ENCODE data around the gene PRCC. TPM values are rescaled to one million over a fixed set of nuclear protein-coding genes. Genes with fewer than 3 reads are reported as not detected.
A peak's percentile ranks its signal among the peaks of the same experiment; 100 is the strongest.

The PRCC gene
- total and polyA plus RNA-seq, 2 of the 4 experiments (the other 2 are of a cell fraction): 10.6 to 59.6 TPM

GRCh38 chr1:156766298-156767100 lies 836 bp upstream of the PRCC start (continued):
- no peak for TF ChIP-seq MXI1 (IDR thresholded peaks at IDR 0.05; ENCODE audit: borderline replicate concordance, low read depth, low read length)
- TF ChIP-seq MAZ (IDR thresholded peaks at IDR 0.05; ENCODE audit: borderline replicate concordance, low read depth, low read length): no peak

- peak overlapping the region; percentile 78 for H3K27ac ChIP-seq (ENCODE audit: insufficient read depth, low read length)
- H3K79me1 ChIP-seq (ENCODE audit: low read depth in 1 of 2, low read length in 2 of 2): peaks cover 10 to 57% of the 10 kb centered on the region in 2 experiments; a peak in 3 of 4 replicates
- H3K23ac ChIP-seq (ENCODE audit: low read depth, low read length): peak overlapping the region; percentile 94
- no peaks in the 10 kb centered on the region for H3K9me3 ChIP-seq (ENCODE audit: control insufficient read depth, insufficient read depth, low read length)
- POLR2A ChIA-PET (ENCODE audit: unreplicated experiment): interaction anchor here (2.1 kb wide), 1 partner anchor 27 kb away, joined by 18 read pairs; the partner anchor contains the start of gene MRPL24
- H3K56ac ChIP-seq (ENCODE audit: extremely low read depth, insufficient read depth, low read length): peak overlapping the region; percentile 62
- DNase-seq: no peak
- in situ Hi-C loops (cut with MboI; ENCODE audit: low sequenced_read_pairs) (no loop called here), dilution Hi-C loops (cut with HindIII; ENCODE audit: low sequenced_read_pairs, unreplicated experiment) (no loop called here), intact Hi-C loops (cut with micrococcal nuclease) (loop anchor here (1.0 to 2.0 kb wide), 3 partner anchors 15 to 41 kb away; partner anchors contain the start of gene MRPL24)
- H2BK20ac ChIP-seq (ENCODE audit: low read depth, low read length): no peak overlapping the region
- CTCF ChIA-PET: interaction anchor here (0.7 to 1.9 kb wide), 2 partner anchors 42 kb away, joined by 3 to 8 read pairs; no protein-coding TSS in a partner anchor
- H2AK9ac ChIP-seq (replicated peaks; ENCODE audit: low read depth, low read length, poor library complexity): peak overlapping the region; percentile 97
- peak overlapping the region; percentile 91 for H2AFZ ChIP-seq (replicated peaks; ENCODE audit: low read length, poor library complexity)
- no CpG with 5 or more reads among the region's 31 CpGs for WGBS, 2 experiments (ENCODE audit: extremely low coverage in 2 of 2, insufficient read length in 1 of 2)
- H4K5ac ChIP-seq (ENCODE audit: low read depth, low read length): peak overlapping the region; percentile 24
- no peak overlapping the region; the same call in 1 of the 2 replicates for H3K18ac ChIP-seq (ENCODE audit: low read depth, low read length)
- TF ChIP-seq CTCF (conservative IDR thresholded peaks at IDR 0.05; ENCODE audit: low read depth, low read length): no peak
- TF ChIP-seq USF2 (IDR thresholded peaks at IDR 0.05; ENCODE audit: low read depth, low read length): 0 out of 2 replicates have a peak, but pooled peaks have one; percentile 16
- peak; percentile 21; the same call in 1 of the 2 replicates for TF ChIP-seq POLR2A (IDR thresholded peaks at IDR 0.05; ENCODE audit: low read depth, low read length)
- TF ChIP-seq MXI1 (IDR thresholded peaks at IDR 0.05; ENCODE audit: borderline replicate concordance, low read depth, low read length): peak; percentile 72; the same call in 1 of the 2 replicates
- H3K4ac ChIP-seq (ENCODE audit: low read depth, low read length): peak overlapping the region; percentile 76
- H3K14ac ChIP-seq (replicated peaks; ENCODE audit: low read depth, low read length): peak overlapping the region; percentile 81
- peak overlapping the region; percentile 70 for H4K91ac ChIP-seq (ENCODE audit: insufficient read depth, low read depth, low read length)
- peak overlapping the region; percentile 71 for H3K4me3 ChIP-seq (ENCODE audit: insufficient read depth, low read depth, low read length)
- no TSS peak for BruUV-seq (replicated peaks)
- H3K9ac ChIP-seq (ENCODE audit: low read depth, low read length): peak overlapping the region; percentile 85
- peak overlapping the region; percentile 90 for H2AK5ac ChIP-seq (ENCODE audit: low read depth, low read length)
- H3K27me3 ChIP-seq (ENCODE audit: control insufficient read depth, insufficient read depth, low read length): no peaks in the 10 kb centered on the region
- peak overlapping the region; percentile 71 for H2BK5ac ChIP-seq (ENCODE audit: low read depth, low read length, poor library complexity, severe bottlenecking)
- peaks cover 39% of the 10 kb centered on the region for H4K20me1 ChIP-seq (ENCODE audit: insufficient read depth, low read length)
- H4K8ac ChIP-seq (ENCODE audit: low read depth in 2 of 2, low read length in 2 of 2): peak overlapping the region; percentile 8 to 83
- peak overlapping the region; percentile 93 for H3K4me2 ChIP-seq (ENCODE audit: low read depth, low read length)
- peak; percentile 4 for ATAC-seq (ENCODE audit: low read depth)
- no peak overlapping the region for H2BK15ac ChIP-seq (ENCODE audit: low read depth, low read length)
- H3K4me1 ChIP-seq (ENCODE audit: control insufficient read depth, insufficient read depth, low read length): peaks cover 5% of the 10 kb centered on the region
- no peak overlapping the region for H2BK120ac ChIP-seq (ENCODE audit: low read depth, low read length)
- peaks cover 3% of the 10 kb centered on the region; the same call in 1 of the 2 replicates for H3K9me1 ChIP-seq (ENCODE audit: insufficient read depth, low read length)
- peaks cover 2% of the 10 kb centered on the region; the same call in 1 of the 2 replicates for H3K36me3 ChIP-seq (ENCODE audit: control insufficient read depth, insufficient read depth, low read length)
Measured at GRCh38 chr1:156767879-156768604, 707 bp downstream of the PRCC start.

Measured in IMR-90 (cell line).